CD4-positive, alpha-beta T cell treated with Interleukin-6 at 100 ng/mL for 8 hours (primary cell): ENCODE measurements around the gene FLOT1.
"Not testable (repeated sequence)": the region's sequence is repeated elsewhere in the genome, so short reads cannot be mapped to it uniquely, and the experiment has no call there.

ENCODE experiments used
- DNase-seq: peaks from one replicate; pipeline ENCODE4 v3.0.0-alpha.2; 2020; ENCODE audit warnings: mixed read lengths, low spot score

Gene FLOT1

DNA sequence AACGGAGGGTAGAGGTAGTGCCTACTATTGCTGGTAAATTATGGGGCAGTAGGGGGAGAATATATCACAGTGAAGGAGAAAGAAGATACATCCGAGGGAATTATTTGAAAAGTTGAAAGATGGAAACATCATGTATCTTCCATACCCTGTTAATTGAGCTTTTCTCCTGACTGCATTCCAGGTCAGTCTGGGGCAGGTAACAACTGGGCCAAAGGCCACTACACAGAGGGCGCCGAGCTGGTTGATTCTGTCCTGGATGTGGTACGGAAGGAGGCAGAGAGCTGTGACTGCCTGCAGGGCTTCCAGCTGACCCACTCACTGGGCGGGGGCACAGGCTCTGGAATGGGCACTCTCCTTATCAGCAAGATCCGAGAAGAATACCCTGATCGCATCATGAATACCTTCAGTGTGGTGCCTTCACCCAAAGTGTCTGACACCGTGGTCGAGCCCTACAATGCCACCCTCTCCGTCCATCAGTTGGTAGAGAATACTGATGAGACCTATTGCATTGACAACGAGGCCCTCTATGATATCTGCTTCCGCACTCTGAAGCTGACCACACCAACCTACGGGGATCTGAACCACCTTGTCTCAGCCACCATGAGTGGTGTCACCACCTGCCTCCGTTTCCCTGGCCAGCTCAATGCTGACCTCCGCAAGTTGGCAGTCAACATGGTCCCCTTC, 19.2 kb downstream of the FLOT1 start:
- not testable (repeated sequence) for DNase-seq

DNA sequence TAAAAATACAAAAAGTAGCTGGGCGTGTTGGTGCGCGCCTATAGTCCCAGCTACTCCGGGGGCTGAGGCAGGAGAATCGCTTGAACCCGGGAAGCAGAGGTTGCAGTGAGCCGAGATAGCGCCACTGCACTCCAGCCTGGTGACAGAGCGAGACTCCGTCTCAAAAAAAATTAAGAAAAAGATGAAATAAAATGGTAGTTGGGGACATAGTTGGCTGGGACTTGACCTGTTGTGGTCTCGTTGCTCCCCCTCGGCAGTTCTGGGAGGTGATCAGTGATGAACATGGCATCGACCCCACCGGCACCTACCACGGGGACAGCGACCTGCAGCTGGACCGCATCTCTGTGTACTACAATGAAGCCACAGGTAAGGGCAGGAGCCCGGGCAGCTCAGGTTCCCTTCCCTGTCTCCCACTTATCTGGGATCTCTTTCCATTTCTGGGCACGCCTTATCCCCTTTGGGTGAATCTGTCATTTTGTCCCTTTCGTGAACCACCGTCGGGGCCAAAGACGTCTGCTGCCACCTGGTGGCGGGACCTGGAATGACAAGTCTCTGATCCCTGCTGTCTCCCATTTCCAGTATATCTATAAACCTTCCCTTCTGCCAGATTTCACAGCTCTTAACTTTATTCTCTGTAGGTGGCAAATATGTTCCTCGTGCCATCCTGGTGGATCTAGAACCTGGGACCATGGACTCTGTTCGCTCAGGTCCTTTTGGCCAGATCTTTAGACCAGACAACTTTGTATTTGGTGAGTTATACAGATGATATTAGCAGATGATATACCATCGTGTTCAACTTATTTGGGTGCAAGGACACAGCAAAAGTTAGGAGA, 20.0 kb downstream of the FLOT1 start:
- DNase-seq: peak; percentile 75

DNA sequence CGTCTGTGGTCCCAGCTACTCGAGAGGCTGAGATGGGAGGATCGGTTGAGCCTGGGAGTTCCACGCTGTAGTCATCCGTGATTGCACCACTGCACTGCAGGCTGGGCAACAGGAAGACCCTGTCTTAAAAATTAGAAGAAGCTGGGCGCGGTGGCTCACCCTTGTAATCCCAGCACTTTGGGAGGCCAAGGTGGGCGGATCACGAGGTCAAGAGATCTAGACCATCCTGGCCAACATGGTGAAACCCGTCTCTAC, 20.5 kb downstream of the FLOT1 start:
- DNase-seq: not testable (repeated sequence)

DNA sequence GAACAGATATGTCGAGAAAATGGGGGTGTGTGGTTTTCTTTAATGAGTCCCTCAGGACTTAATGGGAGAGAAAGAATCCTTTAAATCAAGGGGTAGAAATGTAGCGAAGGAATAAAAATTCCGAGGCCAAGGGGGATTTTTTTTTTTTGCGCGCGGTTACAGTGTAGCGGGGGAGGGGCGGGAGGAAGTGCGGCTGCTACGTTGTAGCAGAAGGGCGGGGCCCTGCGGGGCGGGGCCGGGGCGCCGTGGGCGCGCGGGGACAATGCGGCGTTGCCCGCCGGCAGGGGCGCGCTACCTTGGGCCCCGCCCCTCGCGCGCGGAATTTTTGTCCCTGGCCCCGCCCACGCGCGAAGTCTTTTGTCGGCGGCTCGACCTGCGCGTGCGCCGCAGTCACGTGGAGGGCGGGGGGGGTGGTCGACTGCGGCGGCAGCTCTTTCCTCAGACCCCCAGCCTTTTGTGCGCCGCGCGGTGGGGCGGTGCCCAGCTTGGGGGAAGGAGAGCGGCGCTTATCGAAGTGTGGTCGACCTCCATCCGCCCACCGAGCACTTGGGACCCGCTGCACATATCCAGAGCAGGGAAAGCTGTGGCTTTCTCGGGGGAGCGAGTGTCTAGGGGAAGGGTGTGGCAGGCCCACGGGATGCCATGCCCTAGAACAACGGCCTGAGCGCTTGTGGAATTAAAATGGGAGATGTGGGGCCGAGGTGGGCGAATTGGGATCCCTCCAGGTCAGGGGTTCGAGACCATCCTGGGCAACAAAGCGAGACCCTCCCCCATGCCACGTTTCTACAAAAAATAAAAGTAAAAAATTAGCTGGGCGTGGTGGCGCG, 21.1 kb downstream of the FLOT1 start:
- peak; percentile 93 for DNase-seq

DNA sequence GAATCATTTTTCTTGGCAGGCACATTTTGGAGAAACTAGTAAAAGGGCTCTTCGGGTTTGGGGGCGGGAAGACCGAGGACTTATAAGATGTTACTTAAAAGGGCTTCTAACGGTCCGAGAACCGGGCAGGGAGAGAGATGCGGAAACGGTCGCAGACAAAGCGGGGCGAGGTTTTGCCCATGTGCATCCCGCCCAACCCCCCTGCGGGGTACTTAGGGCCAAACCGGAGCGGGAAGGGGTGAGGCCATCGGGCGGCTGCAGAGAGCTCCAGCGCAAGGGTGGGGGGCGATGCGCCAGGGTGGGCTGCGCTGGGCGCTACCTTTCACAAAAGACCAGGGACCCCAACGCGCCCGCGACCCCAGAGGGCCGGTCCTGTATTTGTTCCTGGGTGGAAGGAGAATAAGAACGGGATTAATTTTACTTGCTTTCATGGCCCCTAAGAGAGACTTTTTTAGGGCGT, 21.7 kb downstream of the FLOT1 start:
- DNase-seq: peak; percentile 42

DNA sequence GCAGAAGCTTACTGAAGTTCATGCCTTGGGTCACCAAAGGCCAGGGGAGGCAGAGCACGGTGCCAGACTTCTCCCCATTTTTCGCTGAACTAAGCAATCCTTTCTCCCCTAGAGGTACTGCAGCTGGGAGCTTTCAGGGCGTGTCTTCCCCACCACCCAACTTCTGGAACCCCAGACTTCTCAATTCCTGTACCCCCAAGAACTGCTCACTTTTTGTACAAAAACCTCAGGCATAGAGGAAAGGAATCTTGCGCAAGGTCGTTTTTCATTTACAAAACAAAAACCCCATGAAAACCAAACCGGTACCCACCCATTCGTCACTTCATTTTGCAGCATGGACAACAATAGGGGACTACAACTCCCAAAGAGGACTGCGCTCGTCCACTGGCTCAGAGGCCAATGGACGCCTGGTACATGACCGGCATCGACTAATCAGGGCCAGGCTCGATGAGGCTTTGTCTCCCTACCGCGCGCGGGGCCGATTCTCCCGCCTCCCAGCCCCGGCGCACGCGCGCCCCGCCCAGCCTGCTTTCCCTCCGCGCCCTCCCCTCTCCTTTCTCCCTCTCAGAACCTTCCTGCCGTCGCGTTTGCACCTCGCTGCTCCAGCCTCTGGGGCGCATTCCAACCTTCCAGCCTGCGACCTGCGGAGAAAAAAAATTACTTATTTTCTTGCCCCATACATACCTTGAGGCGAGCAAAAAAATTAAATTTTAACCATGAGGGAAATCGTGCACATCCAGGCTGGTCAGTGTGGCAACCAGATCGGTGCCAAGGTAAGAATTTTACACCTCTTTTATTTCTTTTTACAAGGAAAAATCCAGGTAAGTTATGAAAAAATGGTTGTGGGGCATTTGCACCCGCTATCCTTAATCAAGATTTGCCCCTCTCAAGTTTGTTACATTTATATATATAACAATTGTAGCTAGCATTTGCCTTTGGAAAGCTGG, 22.4 kb downstream of the FLOT1 start, which contains the start of gene TUBB:
TSS of gene TUBB (plus strand) at position 562 of the 947 bp plus-strand sequence. CDS start at position 717, 155 bp downstream.
- peak; percentile 96 for DNase-seq

DNA sequence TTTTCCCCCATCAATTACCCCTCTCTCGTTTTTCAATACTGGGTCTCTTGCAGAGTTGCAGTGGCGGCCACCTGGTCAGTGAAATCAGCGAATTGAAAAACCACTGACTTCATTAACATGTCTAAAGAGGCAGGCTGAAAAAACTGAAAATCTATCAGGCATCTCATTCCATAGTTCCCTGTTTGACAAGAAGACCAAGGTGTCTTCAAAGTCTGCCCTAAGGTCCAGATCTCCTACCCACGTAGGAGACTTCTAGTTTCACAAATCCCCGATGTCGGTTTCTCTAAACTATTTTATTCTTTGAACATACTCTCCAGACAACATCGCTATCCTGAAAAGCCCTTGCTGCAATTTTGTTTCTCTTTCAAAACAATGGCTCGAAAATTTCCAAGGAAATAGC, 23.1 kb downstream of the FLOT1 start:
- no peak for DNase-seq

DNA sequence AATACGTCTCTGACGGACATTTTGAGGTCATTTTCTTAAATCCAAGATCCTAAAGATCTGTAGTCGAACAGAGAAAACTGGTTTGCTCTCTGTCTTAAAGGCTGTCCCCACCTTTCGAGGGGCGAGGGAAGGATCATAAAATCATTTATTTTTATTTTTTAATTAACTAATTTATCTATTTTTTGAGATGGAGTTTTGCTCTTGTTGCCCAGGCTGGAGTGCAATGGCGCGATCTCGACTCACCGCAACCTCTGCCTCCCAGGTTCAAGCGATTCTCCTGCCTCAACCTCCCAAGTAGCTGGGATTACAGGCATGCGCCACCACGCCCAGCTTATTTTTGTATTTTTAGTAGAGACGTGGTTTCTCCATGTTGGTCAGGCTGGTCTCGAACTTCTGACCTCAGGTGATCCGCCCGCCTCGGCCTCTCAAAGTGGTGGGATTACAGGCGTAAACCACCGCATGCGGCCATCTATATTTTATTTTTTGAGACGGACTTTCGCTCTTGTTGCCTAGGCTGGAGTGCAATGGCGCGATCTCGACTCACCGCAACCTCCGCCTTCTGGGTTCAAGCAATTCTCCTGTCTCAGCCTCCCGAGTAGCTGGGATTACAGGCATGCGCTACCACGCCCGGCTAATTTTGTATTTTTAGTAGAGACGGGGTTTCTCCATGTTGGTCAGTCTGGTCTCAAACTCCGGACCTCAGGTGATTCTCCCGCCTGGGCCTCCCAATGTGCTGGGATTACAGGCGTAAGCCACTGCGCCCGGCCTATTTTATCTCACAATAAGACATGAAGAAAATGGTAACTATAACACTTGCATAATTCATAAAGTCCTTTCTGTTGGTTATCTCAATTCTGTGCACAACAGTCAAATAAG, 24.4 kb downstream of the FLOT1 start:
- DNase-seq: not testable (repeated sequence)

DNA sequence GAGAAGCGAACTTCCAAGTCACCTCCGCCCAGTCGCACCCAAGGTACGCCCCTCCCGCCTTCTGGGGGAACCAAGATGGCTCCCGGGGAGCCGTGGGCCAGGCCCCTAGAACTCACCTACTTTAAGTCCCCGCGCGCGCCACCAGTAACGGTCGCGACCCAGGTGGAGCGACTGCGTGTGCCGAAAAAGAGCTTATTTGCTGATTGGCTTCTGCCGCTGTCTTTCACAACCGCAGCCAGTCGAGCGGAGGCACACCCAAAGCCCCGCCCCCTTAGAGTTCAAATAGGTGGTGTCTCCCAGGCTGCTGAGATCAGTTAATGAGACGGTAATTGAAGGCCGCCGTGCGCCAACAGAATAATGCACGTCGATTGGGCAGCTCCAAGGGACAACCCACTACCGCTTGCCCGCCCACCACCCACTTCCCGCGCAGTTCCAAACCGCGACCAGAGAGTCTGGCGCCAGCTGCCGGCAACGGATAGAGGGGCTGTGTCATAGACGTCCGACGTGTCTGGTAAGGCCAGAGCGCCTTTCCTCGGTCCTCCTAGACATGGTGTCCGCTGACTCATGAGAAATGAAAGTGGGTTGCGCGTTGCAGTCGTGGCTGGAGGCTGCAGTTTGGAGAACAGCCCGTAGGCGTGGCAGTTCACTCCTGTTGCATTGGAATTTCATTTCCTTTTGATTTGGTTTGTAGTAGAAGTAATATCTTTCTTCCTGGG, 25.2 kb downstream of the FLOT1 start, which contains the start of gene MDC1:
TSS of gene MDC1 (minus strand) at position 153 of the 716 bp plus-strand sequence. CDS start 2,106 bp downstream, outside the sequence.
- peak; percentile 100 for DNase-seq

DNA sequence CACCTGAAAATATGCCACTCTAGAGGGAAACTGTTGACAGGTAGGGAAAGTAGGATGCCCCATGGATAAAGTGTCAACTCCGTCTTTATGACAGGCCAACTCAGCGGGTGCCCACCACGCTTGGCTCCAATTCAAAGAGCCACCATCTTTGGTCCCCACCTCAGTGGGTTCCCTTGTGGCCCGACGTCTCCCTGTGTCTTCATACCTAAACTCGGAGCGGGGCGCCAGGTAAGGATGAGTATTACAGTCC, 25.7 kb downstream of the FLOT1 start:
- no peak for DNase-seq

DNA sequence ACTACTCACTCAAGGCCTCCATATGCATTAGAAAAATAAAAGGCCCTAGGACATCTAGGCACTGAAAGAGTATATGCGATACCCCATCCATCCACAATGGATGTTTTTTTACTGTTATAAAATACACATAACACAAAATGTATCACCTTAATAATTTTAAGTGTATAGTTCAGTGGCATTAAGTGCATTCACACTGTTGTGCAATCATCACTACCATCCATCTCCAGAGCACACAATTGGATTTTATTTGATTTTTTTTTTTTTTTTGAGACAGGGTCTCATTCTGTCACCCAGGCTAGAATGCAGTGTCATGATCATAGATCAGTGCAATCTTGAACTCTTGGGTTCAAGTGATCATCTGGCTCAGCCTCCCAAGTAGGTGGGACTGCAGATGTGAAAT, 28.2 kb downstream of the FLOT1 start:
- DNase-seq: no peak

DNA sequence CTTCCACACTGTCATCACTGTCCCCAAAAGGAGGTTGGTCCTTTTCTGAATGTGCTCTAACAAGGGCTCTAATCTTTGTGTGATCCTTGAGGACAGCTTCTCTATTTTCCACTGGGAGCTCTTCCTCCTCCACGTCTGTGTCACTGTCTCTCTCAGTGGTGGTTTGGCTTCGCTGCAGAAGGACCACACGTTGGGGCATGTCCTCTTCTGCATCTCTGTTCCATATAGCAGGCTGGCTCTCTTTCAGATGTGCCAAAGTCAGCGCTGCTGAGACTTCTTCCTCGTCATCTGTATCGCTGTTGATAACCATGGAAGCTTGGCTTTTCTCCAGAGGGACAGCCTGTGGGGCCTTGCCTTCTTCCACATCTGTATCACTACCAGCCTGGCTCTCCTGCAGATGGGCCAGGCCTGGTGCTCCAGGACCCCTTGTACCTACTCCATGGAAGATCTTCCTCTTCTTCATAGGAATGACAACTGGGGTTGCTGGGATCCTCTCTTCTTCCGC, 30.0 kb downstream of the FLOT1 start:
- DNase-seq: no peak

DNA sequence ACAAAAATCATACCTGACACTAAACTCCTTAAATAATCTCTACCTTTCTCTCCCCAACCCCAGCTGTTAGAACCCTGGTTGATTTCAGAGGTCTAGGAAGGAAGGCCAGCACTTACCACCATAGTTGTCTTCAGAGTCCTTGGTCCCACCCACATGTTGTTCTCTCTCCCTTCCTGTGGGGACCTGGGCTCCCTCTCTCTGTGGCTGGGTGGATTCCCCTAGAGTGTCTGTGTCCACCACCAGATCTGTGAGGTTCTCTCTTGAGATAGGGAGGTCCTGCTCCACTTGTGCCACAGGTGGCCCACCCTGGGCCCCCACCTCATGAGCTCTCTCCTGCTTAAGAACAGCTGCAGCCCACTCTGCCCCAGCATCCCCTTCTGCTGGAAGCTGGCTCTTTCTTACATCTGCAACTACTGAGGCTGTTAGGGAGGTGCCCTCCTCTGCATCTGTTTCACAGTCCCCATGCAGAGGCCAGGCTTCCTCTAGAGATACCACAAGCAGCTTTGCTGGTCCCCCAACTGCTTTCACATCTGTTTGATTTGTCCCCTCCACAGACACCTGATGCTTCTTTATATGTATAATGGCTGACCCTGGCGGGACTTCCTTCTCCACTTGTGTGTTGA, 30.6 kb downstream of the FLOT1 start:
- no peak for DNase-seq

DNA sequence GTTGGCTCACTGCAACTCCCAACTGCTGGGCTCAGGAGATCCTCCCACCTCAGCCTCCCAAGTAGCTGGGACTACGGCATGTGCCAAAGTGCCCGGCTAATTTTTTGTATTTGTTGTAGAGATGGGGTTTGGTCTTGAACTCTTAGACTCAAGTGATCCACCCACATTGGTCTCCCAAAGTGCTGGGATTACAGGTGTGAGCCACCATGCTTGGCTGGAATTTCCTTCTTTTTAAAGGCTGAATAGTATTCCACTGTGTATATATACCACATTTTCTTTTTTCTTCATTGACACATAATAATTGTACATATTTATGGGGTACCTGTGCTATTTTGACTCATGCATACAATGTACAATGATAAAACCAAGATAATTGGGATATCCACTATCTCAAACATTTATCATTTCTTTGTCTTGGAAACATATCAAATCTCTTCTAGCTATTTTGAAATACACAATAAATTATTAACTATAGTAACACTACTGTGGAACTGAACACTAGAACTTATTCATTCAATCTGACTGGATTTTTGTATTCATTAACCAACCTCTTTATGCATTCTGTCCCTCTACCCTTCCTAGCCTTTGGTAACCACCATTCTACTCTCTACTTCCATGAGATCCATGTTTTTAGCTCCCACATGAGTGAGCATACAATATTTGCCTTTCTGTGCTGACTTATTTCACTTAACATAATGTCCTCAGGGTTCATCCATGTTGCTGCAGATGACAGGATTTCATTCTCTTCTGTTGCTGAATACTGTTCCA, 33.2 kb downstream of the FLOT1 start:
- DNase-seq: no peak

DNA sequence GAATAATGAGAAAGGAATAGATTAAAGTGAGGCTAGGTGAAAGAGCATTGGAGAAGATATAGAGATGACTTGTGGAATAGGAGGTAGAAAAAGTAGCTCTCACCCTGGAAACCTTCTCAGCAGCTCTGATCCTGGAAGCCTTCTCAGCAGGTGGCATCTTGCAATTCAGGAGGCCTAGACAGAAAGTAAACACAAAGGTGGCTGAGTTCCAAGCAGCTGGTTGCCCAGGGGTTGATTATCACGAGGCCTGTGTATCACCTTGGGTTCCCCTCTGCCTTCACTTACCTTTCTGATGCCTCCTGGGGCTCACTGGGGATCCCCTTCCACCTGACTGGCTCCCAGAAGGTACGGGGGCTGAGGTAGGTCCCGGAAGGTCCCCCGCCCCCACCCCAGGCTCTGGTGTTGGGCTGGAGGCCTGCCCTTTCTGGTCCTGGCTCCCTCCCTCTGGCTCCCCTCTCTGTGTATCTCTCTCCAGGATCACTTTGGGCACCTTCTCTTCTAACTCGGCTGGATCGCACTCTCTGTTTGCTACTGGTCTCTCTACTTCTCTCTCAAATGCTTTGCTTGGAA, 35.1 kb downstream of the FLOT1 start:
- no peak for DNase-seq

DNA sequence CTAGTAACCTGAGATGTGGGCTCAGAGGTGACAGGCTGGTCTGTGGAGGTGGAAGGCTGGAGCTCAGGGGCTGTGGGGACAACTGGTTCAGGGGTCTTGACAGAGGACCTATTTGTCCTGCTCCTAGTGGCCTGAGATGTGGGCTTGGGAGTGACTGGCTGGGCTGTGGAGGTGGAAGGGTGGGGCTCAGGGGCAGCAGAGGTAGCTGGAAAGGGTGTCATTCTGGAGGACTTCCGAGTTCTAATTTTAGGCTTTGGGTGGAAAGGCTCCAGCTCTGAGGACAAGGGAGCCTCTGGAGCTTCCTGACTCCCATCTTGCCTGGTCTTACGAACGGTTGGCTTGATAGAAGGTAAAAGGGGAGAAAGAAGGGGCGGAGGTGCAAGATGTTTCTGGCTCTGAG, 36.9 kb downstream of the FLOT1 start:
- DNase-seq: no peak

DNA sequence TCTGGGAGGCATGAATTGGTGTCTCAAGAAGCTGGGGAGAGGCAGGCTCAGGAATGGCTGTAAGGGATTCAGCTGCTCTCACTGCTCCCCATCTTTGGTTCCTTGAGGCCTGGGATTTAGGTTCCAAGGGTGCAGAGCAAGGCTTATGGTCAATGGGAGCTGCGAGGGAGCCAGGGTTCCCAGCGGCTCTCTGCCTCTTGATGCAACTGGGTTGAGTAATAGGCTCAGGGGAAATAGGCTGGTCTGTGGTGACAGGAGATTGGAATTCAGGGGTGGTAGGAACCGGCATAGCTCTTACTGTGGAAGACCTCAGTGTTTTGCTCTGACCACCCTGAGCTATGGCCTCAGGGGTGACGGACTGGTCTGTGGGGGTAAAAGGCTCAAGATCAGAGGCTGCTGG, 38.7 kb downstream of the FLOT1 start:
- DNase-seq: no peak

DNA sequence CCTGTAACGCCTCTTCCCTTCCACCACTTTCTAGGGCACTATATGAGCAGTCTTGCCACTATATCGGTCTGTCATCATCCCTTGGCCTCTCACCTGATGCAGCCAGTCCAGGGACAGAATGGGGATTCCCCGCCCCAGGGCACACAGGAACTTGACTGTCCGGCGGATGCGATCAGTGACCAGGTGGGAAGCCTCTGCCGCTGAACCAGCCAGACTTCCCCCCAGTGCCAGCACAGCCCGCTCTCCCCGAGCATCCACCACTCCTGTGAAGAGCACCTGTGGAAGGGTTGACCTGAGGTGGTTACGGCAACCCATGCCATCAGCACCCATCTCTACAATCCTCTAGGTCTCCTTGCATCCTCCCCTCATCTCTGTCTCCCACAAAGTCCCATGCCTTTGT, 39.5 kb downstream of the FLOT1 start:
- DNase-seq: no peak
